Measurements from ENCODE around the gene PDIA2. TPM values are rescaled to one million over a fixed set of nuclear protein-coding genes. Genes with fewer than 3 reads are reported as not detected.

PDIA2 gene
- total RNA-seq, 1 experiment from 2014 or later = not detected

DNA sequence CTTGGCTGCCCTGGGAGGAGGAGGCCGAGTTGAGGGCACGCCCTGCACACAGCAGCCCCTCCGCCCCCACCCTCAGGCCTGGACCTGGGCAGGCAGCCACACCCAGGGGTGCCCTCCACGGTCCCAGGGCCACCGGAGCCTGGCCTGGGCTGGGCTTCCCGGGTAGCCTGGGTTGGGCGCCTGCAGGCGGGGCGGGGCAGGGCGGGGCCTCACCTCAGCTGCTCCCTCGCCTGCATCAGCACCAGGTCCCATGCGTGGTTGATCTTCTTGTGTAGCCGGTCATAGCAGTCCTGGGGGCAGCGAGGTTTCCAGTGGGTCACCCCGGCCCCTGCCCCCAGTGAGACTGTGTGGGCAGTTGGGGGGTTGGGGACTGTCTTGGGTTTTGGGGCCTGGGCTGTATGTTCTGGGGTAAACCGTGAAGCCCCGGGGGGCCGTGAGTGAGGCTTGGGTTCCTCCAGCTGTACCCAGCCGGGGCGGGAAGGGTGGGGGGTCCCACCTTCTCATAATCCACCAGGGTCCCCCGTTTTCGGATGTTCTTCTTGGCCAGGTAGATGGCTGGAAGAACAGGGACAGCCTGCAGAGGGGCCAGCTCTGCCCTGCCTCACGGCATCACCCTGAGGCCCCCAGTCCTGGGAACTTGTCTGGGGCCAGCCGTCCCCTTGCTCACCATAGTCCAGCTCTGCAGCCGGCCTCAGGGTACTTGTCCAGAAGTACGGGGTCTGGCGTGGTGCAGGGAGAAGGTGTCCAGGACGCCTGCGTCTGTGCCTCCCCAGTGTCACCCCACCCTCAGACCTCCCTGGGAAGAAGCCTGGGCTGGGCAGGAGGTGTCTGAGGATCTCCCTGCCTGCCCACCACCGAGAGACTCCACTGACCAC is 9.2 kb upstream of the PDIA2 start:
- Histone ChIP-seq H3K9me3 (ENCODE audit: insufficient read depth, low read depth) (no peaks in the 10 kb centered on the region), H3F3A (ENCODE audit: insufficient read depth, low read depth) (peaks cover 14% of the 10 kb centered on the region; the same call in 1 of the 2 replicates), H3K79me2 (ENCODE audit: low read depth) (no peaks in the 10 kb centered on the region), H3K27me3 (ENCODE audit: insufficient read depth, low read depth) (peaks cover 14% of the 10 kb centered on the region), H3K4me1 (replicated peaks; ENCODE audit: insufficient read depth) (no peaks in the 10 kb centered on the region), H3K27ac (no peak overlapping the region), H3K36me3 (ENCODE audit: low read depth) (no peaks in the 10 kb centered on the region), H3K9me2 (ENCODE audit: insufficient read depth) (no peaks in the 10 kb centered on the region), H2AFZ (no peak overlapping the region), H3K4me2 (no peak overlapping the region), H4K20me1 (ENCODE audit: insufficient read depth) (no peaks in the 10 kb centered on the region), H3K4me3 (no peak overlapping the region)
- ChIA-PET CTCF (no interaction called here), POLR2A (ENCODE audit: unreplicated experiment) (interaction anchor here (0.5 kb wide), 1 partner anchor 79 kb away, joined by 7 read pairs; the partner anchor contains the start of gene AXIN1)
- peak in 1 of 2 experiments; percentile 50 for DNase-seq
- TF ChIP-seq, protein P1, sequence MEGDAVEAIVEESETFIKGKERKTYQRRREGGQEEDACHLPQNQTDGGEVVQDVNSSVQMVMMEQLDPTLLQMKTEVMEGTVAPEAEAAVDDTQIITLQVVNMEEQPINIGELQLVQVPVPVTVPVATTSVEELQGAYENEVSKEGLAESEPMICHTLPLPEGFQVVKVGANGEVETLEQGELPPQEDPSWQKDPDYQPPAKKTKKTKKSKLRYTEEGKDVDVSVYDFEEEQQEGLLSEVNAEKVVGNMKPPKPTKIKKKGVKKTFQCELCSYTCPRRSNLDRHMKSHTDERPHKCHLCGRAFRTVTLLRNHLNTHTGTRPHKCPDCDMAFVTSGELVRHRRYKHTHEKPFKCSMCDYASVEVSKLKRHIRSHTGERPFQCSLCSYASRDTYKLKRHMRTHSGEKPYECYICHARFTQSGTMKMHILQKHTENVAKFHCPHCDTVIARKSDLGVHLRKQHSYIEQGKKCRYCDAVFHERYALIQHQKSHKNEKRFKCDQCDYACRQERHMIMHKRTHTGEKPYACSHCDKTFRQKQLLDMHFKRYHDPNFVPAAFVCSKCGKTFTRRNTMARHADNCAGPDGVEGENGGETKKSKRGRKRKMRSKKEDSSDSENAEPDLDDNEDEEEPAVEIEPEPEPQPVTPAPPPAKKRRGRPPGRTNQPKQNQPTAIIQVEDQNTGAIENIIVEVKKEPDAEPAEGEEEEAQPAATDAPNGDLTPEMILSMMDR (conservative IDR thresholded peaks at IDR 0.05) = no peak
- TF ChIP-seq EZH2 (IDR thresholded peaks at IDR 0.05; ENCODE audit: low read depth) = no peak
- BruUV-seq (replicated peaks) = no TSS peak
- intact Hi-C loops (cut with micrococcal nuclease; ENCODE audit: unreplicated experiment) = no loop called here

GRCh38 chr16:275041-275641 is 7.8 kb upstream of the PDIA2 start:
- TF ChIP-seq, protein P1 (conservative IDR thresholded peaks at IDR 0.05) = no peak
- TF ChIP-seq EZH2 (IDR thresholded peaks at IDR 0.05; ENCODE audit: low read depth) = no peak
- no peaks in the 10 kb centered on the region for H3K4me1 ChIP-seq (replicated peaks; ENCODE audit: insufficient read depth)
- no peak overlapping the region for H3K27ac ChIP-seq
- H3K79me2 ChIP-seq (ENCODE audit: low read depth) = no peaks in the 10 kb centered on the region
- no peak overlapping the region for H3K4me3 ChIP-seq
- H3K36me3 ChIP-seq (ENCODE audit: low read depth) = no peaks in the 10 kb centered on the region
- no peak for DNase-seq
- BruUV-seq (replicated peaks) = no TSS peak
- H3K9me3 ChIP-seq (ENCODE audit: insufficient read depth, low read depth) = no peaks in the 10 kb centered on the region
- POLR2A ChIA-PET (ENCODE audit: unreplicated experiment) = no interaction called here
- no peak overlapping the region for H3K4me2 ChIP-seq
- intact Hi-C loops (cut with micrococcal nuclease; ENCODE audit: unreplicated experiment) = no loop called here
- peaks cover 17% of the 10 kb centered on the region; the same call in 1 of the 2 replicates for H3F3A ChIP-seq (ENCODE audit: insufficient read depth, low read depth)
- no peaks in the 10 kb centered on the region for H4K20me1 ChIP-seq (ENCODE audit: insufficient read depth)
- H2AFZ ChIP-seq = no peak overlapping the region
- CTCF ChIA-PET = no interaction called here
- no peaks in the 10 kb centered on the region for H3K9me2 ChIP-seq (ENCODE audit: insufficient read depth)
- peaks cover 14% of the 10 kb centered on the region for H3K27me3 ChIP-seq (ENCODE audit: insufficient read depth, low read depth)

DNA sequence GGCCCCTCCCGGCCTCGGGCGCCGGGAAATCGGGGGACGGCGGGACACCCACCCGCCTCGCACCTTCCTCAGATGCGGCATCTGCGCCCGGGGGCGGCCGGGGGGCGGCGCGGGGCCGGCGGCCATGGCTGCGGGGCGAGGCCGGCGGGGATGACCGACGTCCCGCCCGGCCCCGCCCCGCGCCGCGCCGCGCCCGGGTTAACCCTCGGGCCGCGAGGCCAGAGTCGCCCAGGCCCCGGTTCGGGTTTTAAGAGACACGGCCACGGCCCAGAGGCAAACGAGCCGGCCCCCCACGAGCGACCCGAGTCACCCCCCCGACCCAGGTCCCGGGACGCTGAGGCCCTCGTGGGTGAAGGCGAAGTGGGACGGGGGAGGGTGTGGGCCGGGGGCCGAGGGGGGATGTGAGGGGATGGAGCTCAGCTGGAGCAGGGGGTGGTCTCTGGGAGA is 7.2 kb upstream of the PDIA2 start, which contains the start of gene RGS11:
TSS of gene RGS11 (minus strand) at position 159 of the 447 bp plus-strand sequence. CDS start at position 126, 33 bp downstream.
- H3K27ac ChIP-seq = no peak within 1 kb of the TSS
- H3K4me3 ChIP-seq = no peak within 1 kb of the TSS
- H3K79me2 ChIP-seq (ENCODE audit: low read depth) = no peaks in the 10 kb centered on the region
- intact Hi-C loops (cut with micrococcal nuclease; ENCODE audit: unreplicated experiment) = no loop called here
- CTCF ChIA-PET = no interaction called here
- no TSS peak for BruUV-seq (replicated peaks)
- H3K4me1 ChIP-seq (replicated peaks; ENCODE audit: insufficient read depth) = no peaks in the 10 kb centered on the region
- H3K9me2 ChIP-seq (ENCODE audit: insufficient read depth) = no peaks in the 10 kb centered on the region
- no peaks in the 10 kb centered on the region for H3K9me3 ChIP-seq (ENCODE audit: insufficient read depth, low read depth)
- TF ChIP-seq, protein P1 (conservative IDR thresholded peaks at IDR 0.05) = no peak
- no peak for TF ChIP-seq EZH2 (IDR thresholded peaks at IDR 0.05; ENCODE audit: low read depth)
- H3F3A ChIP-seq (ENCODE audit: insufficient read depth, low read depth) = peaks cover 17% of the 10 kb centered on the region; the same call in 1 of the 2 replicates
- H3K4me2 ChIP-seq = no peak within 1 kb of the TSS
- H3K36me3 ChIP-seq (ENCODE audit: low read depth) = no peaks in the 10 kb centered on the region
- no peak for DNase-seq
- H3K27me3 ChIP-seq (ENCODE audit: insufficient read depth, low read depth) = peaks cover 14% of the 10 kb centered on the region
- H2AFZ ChIP-seq = no peak within 1 kb of the TSS
- H4K20me1 ChIP-seq (ENCODE audit: insufficient read depth) = no peaks in the 10 kb centered on the region
- POLR2A ChIA-PET (ENCODE audit: unreplicated experiment) = no interaction called here
